Keratinocyte (primary cell): ENCODE results near the gene CIT. TPM values are rescaled to one million over a fixed set of nuclear protein-coding genes. Genes with fewer than 3 reads are reported as not detected.

Source experiments
- DNase-seq: peaks from one replicate; pipeline ENCODE4 v3.0.0-alpha.2; 2011; ENCODE audit warnings: low read depth, missing footprints, low spot score
- FAIRE-seq: peaks from 2 replicates; lab custom pipeline; 2011; peaks lifted over from hg19 to GRCh38; lab: Jason Lieb, UNC
- H2AFZ ChIP-seq: 2 replicates; pipeline ENCODE4 v1.6.0; 2012; ENCODE audit warnings: low read length, control low read depth, inconsistent platforms; ENCODE audit not compliant: control insufficient read depth
- H3K27ac ChIP-seq: 2 replicates; pipeline ENCODE4 v1.5.1; 2011; ENCODE audit warnings: low read length; ENCODE audit not compliant: control insufficient read depth, insufficient read depth
- H3K27me3 ChIP-seq: 3 replicates; pipeline ENCODE4 v1.6.0; 2011; ENCODE audit warnings: low read length; ENCODE audit not compliant: control insufficient read depth, insufficient read depth; ENCODE audit errors: extremely low read depth
- H3K36me3 ChIP-seq, 2 experiments: 2 replicates in 1 of 2; 3 replicates in 1 of 2; pipeline ENCODE4 v1.5.1; 2011; ENCODE audit warnings: low read length in 2 of 2, mild to moderate bottlenecking in 1 of 2; ENCODE audit not compliant: control insufficient read depth in 2 of 2, insufficient read depth in 2 of 2; ENCODE audit errors: extremely low read depth in 1 of 2
- H3K4me1 ChIP-seq: 3 replicates; pipeline ENCODE4 v1.5.1; 2011; ENCODE audit warnings: low read length; ENCODE audit not compliant: control insufficient read depth, insufficient read depth; ENCODE audit errors: extremely low read depth
- H3K4me2 ChIP-seq: 3 replicates; pipeline ENCODE4 v1.6.0; 2011; ENCODE audit warnings: low read depth, low read length; ENCODE audit not compliant: control insufficient read depth, insufficient read depth; ENCODE audit errors: extremely low read depth
- H3K4me3 ChIP-seq, 3 experiments: fragments of 200-600 bp in 1 of 3; sonication (generic) in 1 of 3; 2 replicates in 2 of 3; 3 replicates in 1 of 3; pipeline ENCODE4 v1.5.1; 2011 to 2016; ENCODE audit warnings: low read length in 3 of 3, mild to moderate bottlenecking in 3 of 3, control low read depth in 2 of 3, inconsistent platforms in 1 of 3, low read depth in 1 of 3, mixed read lengths in 1 of 3, mixed run types in 1 of 3, moderate library complexity in 1 of 3; ENCODE audit not compliant: control insufficient read depth in 2 of 3, insufficient read depth in 2 of 3; ENCODE audit errors: extremely low read depth in 1 of 3
- H3K79me2 ChIP-seq: 2 replicates; pipeline ENCODE4 v1.6.0; 2012; ENCODE audit warnings: low read length; ENCODE audit not compliant: control insufficient read depth, insufficient read depth
- H3K9ac ChIP-seq: 3 replicates; pipeline ENCODE4 v1.6.0; 2011; ENCODE audit warnings: low read length; ENCODE audit not compliant: control insufficient read depth, insufficient read depth; ENCODE audit errors: extremely low read depth
- H3K9me1 ChIP-seq: 3 replicates; pipeline ENCODE4 v1.6.0; 2011; ENCODE audit warnings: low read length; ENCODE audit not compliant: control insufficient read depth, insufficient read depth; ENCODE audit errors: extremely low read depth
- H3K9me3 ChIP-seq: 2 replicates; pipeline ENCODE4 v1.5.1; 2012; ENCODE audit warnings: low read depth, low read length; ENCODE audit not compliant: control insufficient read depth
- H4K20me1 ChIP-seq: 3 replicates; pipeline ENCODE4 v1.6.0; 2011; ENCODE audit warnings: low read length; ENCODE audit not compliant: control insufficient read depth, insufficient read depth; ENCODE audit errors: extremely low read depth
- EZH2 ChIP-seq: IDR thresholded peaks from one replicate; pipeline ENCODE4 v1.6.1; 2012; ENCODE audit warnings: inconsistent platforms, mild to moderate bottlenecking, low read length, moderate library complexity
- dilution Hi-C: fragments of 300-500 bp; cut with MboI; formaldehyde crosslinking; loops from one replicate; pipeline ENCODE4 v1.7.0; 2020; ENCODE audit warnings: low sequenced_read_pairs; ENCODE audit not compliant: extremely low pct_ligation_motif_present
- polyA plus RNA-seq, 5 experiments: library from polyadenylated mRNA; depleted of rRNA in 3 of 5; stranded (reverse) in 3 of 5; stranded (forward) in 1 of 5; unstranded in 1 of 5; fragments of >200 nt; gene quantifications; 1 replicate in 1 of 5; 2 replicates in 3 of 5; 3 replicates in 1 of 5; pipeline versions ENCODE4 v1.2.1 to v1.2.3, GENCODE V29; 2011 to 2012; ENCODE audit warnings: missing spikeins in 2 of 5, low read depth in 1 of 5, low replicate concordance in 1 of 5
- TF ChIP-seq, protein P1 (sequence below), 3 experiments: IDR thresholded peaks in 1 of 3; conservative IDR thresholded peaks in 1 of 3; optimal IDR thresholded peaks in 1 of 3; 2 replicates in 2 of 3; 3 replicates in 1 of 3; pipeline versions ENCODE3 to v1.5.1; 2011; ENCODE audit warnings: low read length in 3 of 3, mild to moderate bottlenecking in 3 of 3, moderate library complexity in 2 of 3, control low read depth in 1 of 3, inconsistent platforms in 1 of 3; ENCODE audit not compliant: insufficient read depth in 2 of 3; ENCODE audit errors: extremely low read depth in 1 of 3

Gene CIT
- polyA plus RNA-seq, 1 donor (not counting 4 experiments of a cell fraction or from before 2014, with no cell fraction given) = 6.2 TPM

DNA sequence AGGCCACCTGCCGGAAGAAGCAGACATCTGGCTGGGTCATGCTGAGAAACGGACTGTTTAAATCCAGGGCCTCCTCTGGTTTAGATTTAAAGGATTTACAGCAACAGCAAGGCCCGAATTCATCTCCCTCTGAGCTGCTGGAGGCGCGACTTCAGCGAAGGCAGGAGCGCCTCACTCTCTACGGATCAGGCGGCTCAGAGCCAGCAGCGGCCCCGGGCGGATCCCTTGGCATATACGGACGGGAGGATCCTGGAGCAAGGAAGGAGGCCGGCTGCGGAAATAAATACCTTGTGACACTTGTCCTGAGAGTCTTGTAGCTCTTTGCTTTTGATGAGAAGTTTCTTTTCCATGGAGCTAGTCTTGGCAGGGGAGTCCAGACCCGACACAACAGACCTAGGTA is 92.4 kb downstream of the CIT start:
- Histone ChIP-seq H3K36me3 (peaks cover 2 to 3% of the 10 kb centered on the region in 2 experiments), H3K79me2 (no peaks in the 10 kb centered on the region), H3K27ac (no peak overlapping the region), H2AFZ (no peak overlapping the region), H3K27me3 (no peaks in the 10 kb centered on the region), H3K9ac (no peak overlapping the region), H4K20me1 (no peaks in the 10 kb centered on the region), H3K4me3 (no peak overlapping the region), H3K4me1 (peaks cover 3% of the 10 kb centered on the region), H3K9me1 (no peaks in the 10 kb centered on the region), H3K4me2 (no peak overlapping the region), H3K9me3 (no peaks in the 10 kb centered on the region)
- FAIRE-seq = no peak
- dilution Hi-C loops = no loop called here
- TF ChIP-seq, protein P1, sequence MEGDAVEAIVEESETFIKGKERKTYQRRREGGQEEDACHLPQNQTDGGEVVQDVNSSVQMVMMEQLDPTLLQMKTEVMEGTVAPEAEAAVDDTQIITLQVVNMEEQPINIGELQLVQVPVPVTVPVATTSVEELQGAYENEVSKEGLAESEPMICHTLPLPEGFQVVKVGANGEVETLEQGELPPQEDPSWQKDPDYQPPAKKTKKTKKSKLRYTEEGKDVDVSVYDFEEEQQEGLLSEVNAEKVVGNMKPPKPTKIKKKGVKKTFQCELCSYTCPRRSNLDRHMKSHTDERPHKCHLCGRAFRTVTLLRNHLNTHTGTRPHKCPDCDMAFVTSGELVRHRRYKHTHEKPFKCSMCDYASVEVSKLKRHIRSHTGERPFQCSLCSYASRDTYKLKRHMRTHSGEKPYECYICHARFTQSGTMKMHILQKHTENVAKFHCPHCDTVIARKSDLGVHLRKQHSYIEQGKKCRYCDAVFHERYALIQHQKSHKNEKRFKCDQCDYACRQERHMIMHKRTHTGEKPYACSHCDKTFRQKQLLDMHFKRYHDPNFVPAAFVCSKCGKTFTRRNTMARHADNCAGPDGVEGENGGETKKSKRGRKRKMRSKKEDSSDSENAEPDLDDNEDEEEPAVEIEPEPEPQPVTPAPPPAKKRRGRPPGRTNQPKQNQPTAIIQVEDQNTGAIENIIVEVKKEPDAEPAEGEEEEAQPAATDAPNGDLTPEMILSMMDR (optimal IDR thresholded peaks at IDR 0.05 in 1 of 3, IDR thresholded peaks at IDR 0.05 in 1 of 3, conservative IDR thresholded peaks at IDR 0.05 in 1 of 3; ENCODE audit: extremely low read depth in 1 of 3, insufficient read depth in 2 of 3, low read length in 3 of 3) = no peak
- no peak for TF ChIP-seq EZH2
- no peak for DNase-seq

DNA sequence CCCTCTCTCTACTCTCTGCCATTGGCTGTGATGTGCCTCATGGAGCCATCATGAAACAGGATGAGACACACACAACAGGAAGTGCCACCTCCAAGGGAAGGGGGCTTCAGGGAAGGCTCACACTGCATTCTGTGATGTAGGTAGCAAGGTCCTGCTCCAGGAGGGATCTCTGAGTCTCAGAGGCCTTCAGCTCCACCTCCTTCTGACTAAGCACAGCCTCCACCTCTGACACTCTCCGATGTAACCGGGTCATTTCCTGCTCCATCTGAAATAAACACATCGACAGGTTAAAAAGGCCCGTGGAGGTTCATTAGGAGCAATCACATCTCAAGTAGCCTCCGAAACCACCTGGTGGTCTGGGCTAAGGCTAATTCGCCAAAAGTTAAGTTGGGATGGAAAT is 93.3 kb downstream of the CIT start:
- FAIRE-seq = no peak
- H3K27ac ChIP-seq = no peak overlapping the region
- TF ChIP-seq EZH2 = no peak
- TF ChIP-seq, protein P1 (optimal IDR thresholded peaks at IDR 0.05 in 1 of 3, IDR thresholded peaks at IDR 0.05 in 1 of 3, conservative IDR thresholded peaks at IDR 0.05 in 1 of 3; ENCODE audit: extremely low read depth in 1 of 3, insufficient read depth in 2 of 3, low read length in 3 of 3) = no peak

More for the DNA sequence above, 93.3 kb downstream of the CIT start:
- Histone ChIP-seq H3K9me3 (no peaks in the 10 kb centered on the region), H3K4me3 (no peak overlapping the region), H3K9ac (no peak overlapping the region), H3K4me1 (peaks cover 3% of the 10 kb centered on the region), H4K20me1 (no peaks in the 10 kb centered on the region), H3K4me2 (no peak overlapping the region), H3K79me2 (no peaks in the 10 kb centered on the region), H3K9me1 (no peaks in the 10 kb centered on the region), H3K27me3 (no peaks in the 10 kb centered on the region), H2AFZ (no peak overlapping the region), H3K36me3 (peaks cover 2 to 3% of the 10 kb centered on the region in 2 experiments)
- DNase-seq = no peak
- dilution Hi-C loops = no loop called here
